A549 (cell line): ENCODE data around the gene SPEN. TPM values are rescaled to one million over a fixed set of nuclear protein-coding genes. Genes with fewer than 3 reads are reported as not detected.

Experiments
- ATAC-seq, 2 experiments: fragments of 200-7000 bp in 1 of 2; fragments of >200 bp in 1 of 2; cut with Nextera tagmentation in 1 of 2; cut with Tn5 transposase in 1 of 2; 3 replicates each; pipeline versions ENCODE4 v1.8.0 to v1.9.1; 2018 to 2020; ENCODE audit warnings: mild to moderate bottlenecking in 1 of 2, moderate library complexity in 1 of 2
- CTCF ChIA-PET: fragments of 300-600 bp; sonication (Branson Sonifier 250); formaldehyde crosslinking; extraction: SDS; loops from one replicate; lab custom pipeline; 2021; ENCODE audit warnings: antibody characterized with exemption, inconsistent platforms; lab: Yijun Ruan, JAX
- POLR2A ChIA-PET: fragments of 350-600 bp; formaldehyde crosslinking; extraction: SDS; loops from one replicate; lab custom pipeline; 2021; ENCODE audit warnings: antibody characterized with exemption, inconsistent platforms; lab: Yijun Ruan, JAX
- DNase-seq, 2 experiments: peaks; one replicate each; pipeline versions ENCODE4 v3.0.0 to v3.0.0-alpha.2; 2011 to 2016; ENCODE audit warnings: low read depth in 1 of 2, low spot score in 1 of 2
- FAIRE-seq: peaks from 2 replicates; lab custom pipeline; 2011; peaks lifted over from hg19 to GRCh38; lab: Jason Lieb, UNC
- H3K27ac ChIP-seq, 2 experiments: fragments of >200 bp; sonication (Bioruptor Twin); formaldehyde crosslinking; 3 replicates each; pipeline ENCODE4 v1.5.1; 2016 to 2017
- H3K4me1 ChIP-seq: fragments of >200 bp; sonication (Bioruptor Twin); formaldehyde crosslinking; 3 replicates; pipeline ENCODE4 v1.6.1; 2016
- H3K4me2 ChIP-seq: fragments of >200 bp; sonication (Bioruptor Twin); formaldehyde crosslinking; 3 replicates; pipeline ENCODE4 v1.6.1; 2016
- H3K4me3 ChIP-seq: fragments of >200 bp; sonication (Bioruptor Twin); formaldehyde crosslinking; 3 replicates; pipeline ENCODE4 v1.5.1; 2016
- H3K9me3 ChIP-seq: fragments of >200 bp; sonication (Bioruptor Twin); formaldehyde crosslinking; 3 replicates; pipeline ENCODE4 v1.6.1; 2016
- BHLHE40 ChIP-seq: IDR thresholded peaks from 2 replicates; pipeline ENCODE4 v1.6.1; 2012; ENCODE audit warnings: low read depth, low read length, inconsistent platforms
- CHD2 ChIP-seq: fragments of 150-350 bp; IDR thresholded peaks from 2 replicates; pipeline ENCODE4 v1.6.1; 2014; ENCODE audit warnings: low read length; ENCODE audit not compliant: partially characterized antibody
- FOSB ChIP-seq: fragments of 250-450 bp; sonication (Bioruptor Pico); IDR thresholded peaks from 2 replicates; pipeline ENCODE4 v1.5.0; 2020; ENCODE audit warnings: mild to moderate bottlenecking, moderate library complexity
- JUN ChIP-seq, 2 experiments: fragments of >200 bp; sonication (Bioruptor Twin); formaldehyde crosslinking; IDR thresholded peaks; 2 replicates in 1 of 2; 3 replicates in 1 of 2; pipeline ENCODE4 v1.6.1; 2016 to 2017
- JUNB ChIP-seq: fragments of >200 bp; sonication (Bioruptor Twin); formaldehyde crosslinking; IDR thresholded peaks from 2 replicates; pipeline ENCODE4 v1.6.1; 2016
- KDM5A ChIP-seq: fragments of 200-600 bp; sonication (generic); IDR thresholded peaks from 2 replicates; pipeline ENCODE4 v1.6.1; 2016; ENCODE audit warnings: antibody characterized with exemption, mild to moderate bottlenecking
- MYC ChIP-seq: IDR thresholded peaks from 2 replicates; pipeline ENCODE4 v1.6.1; 2012; ENCODE audit warnings: mild to moderate bottlenecking, inconsistent platforms, low read length, improper control_type of control experiment, borderline replicate concordance
- NFE2L2 ChIP-seq: fragments of 150-350 bp; conservative IDR thresholded peaks from 2 replicates; pipeline ENCODE4 v1.6.1; 2014; ENCODE audit warnings: low read length
- NR3C1 ChIP-seq: fragments of >200 bp; sonication (Bioruptor Twin); formaldehyde crosslinking; IDR thresholded peaks from 3 replicates; pipeline ENCODE4 v1.6.1; 2017
- PBX3 ChIP-seq: IDR thresholded peaks from 2 replicates; pipeline ENCODE4 v1.6.1; 2012
- POLR2A ChIP-seq: IDR thresholded peaks from 2 replicates; pipeline ENCODE4 v1.6.1; 2012; ENCODE audit warnings: mild to moderate bottlenecking, low read length
- RARB ChIP-seq: fragments of 250-450 bp; sonication (Bioruptor Pico); IDR thresholded peaks from 2 replicates; pipeline ENCODE4 v1.8.0; 2021; ENCODE audit warnings: mild to moderate bottlenecking, moderate library complexity
- RCOR1 ChIP-seq: fragments of 150-350 bp; IDR thresholded peaks from 2 replicates; pipeline ENCODE4 v1.6.1; 2014; ENCODE audit warnings: antibody characterized with exemption, low read length, low read depth
- RFX5 ChIP-seq: fragments of 450-650 bp; IDR thresholded peaks from 2 replicates; pipeline ENCODE4 v1.7.1; 2014; ENCODE audit warnings: antibody characterized with exemption, mild to moderate bottlenecking, moderate library complexity
- RNF2 ChIP-seq: fragments of 200-600 bp; sonication (generic); IDR thresholded peaks from 2 replicates; pipeline ENCODE4 v1.6.1; 2016; ENCODE audit warnings: low read depth, mild to moderate bottlenecking, antibody characterized with exemption, moderate library complexity, borderline replicate concordance
- SMC3 ChIP-seq: fragments of >200 bp; sonication (Bioruptor Twin); formaldehyde crosslinking; IDR thresholded peaks from 3 replicates; pipeline ENCODE4 v1.6.1; 2018; ENCODE audit warnings: inconsistent platforms
- WGBS: methylation state at CpG from one replicate; pipeline ENCODE4 v1.1.6; 2017; ENCODE audit errors: missing lambda C conversion rate; 5-methylcytosine and 5-hydroxymethylcytosine counted together
- polyA plus RNA-seq, 4 experiments: library from polyadenylated mRNA; depleted of rRNA in 3 of 4; stranded (reverse); fragments of >200 nt; fragmentation: RNase III in 1 of 4; extraction: RNeasy Plus Mini Kit Qiagen cat#74134 plus additional on column Dnase treatment in 1 of 4; gene quantifications; 2 replicates in 3 of 4; 3 replicates in 1 of 4; pipeline ENCODE4 v1.2.3, GENCODE V29; 2011 to 2017
- TF ChIP-seq, protein P1 (sequence below): fragments of 450-650 bp; IDR thresholded peaks from 2 replicates; pipeline ENCODE4 v1.6.1; 2014; ENCODE audit warnings: antibody characterized with exemption

Gene SPEN
- polyA plus RNA-seq, 2 of the 4 experiments (the other 2 are of a cell fraction), result 7.0 to 15.5 TPM

- ChIA-PET POLR2A (no interaction called here), CTCF (interaction anchor here (1.0 to 1.7 kb wide), 2 partner anchors 8 to 21 kb away, joined by 3 to 4 read pairs; no protein-coding TSS in a partner anchor)
- no peak overlapping the region for H3K27ac ChIP-seq
- no peak for FAIRE-seq
- peaks cover 24% of the 10 kb centered on the region for H3K4me1 ChIP-seq
- H3K4me3 ChIP-seq, result no peak overlapping the region
- no peak for DNase-seq
- ATAC-seq, result no peak
- TF ChIP-seq NFE2L2, result no peak
- TF ChIP-seq SMC3, result no peak
- H3K4me2 ChIP-seq, result no peak overlapping the region
- 91% methylated on average over 27 of the region's 39 CpGs for WGBS
- H3K9me3 ChIP-seq, result no peaks in the 10 kb centered on the region
Measured at GRCh38 chr1:15945011-15945831, 97.7 kb downstream of the SPEN start.

GRCh38 chr1:15945832-15946448 lies 98.4 kb downstream of the SPEN start:
- FAIRE-seq (no peak), ATAC-seq (no peak), DNase-seq (no peak)
- no peak overlapping the region for H3K4me2 ChIP-seq
- H3K9me3 ChIP-seq, result no peaks in the 10 kb centered on the region
- WGBS, result 97% methylated on average over 4 of the region's 17 CpGs
- H3K4me3 ChIP-seq, result no peak overlapping the region
- ChIA-PET CTCF (interaction anchor here (1.7 kb wide), 1 partner anchor 9 kb away, joined by 3 read pairs; no protein-coding TSS in a partner anchor), POLR2A (no interaction called here)
- no peak for TF ChIP-seq KDM5A
- TF ChIP-seq RNF2, result no peak
- H3K4me1 ChIP-seq, result peaks cover 28% of the 10 kb centered on the region
- no peak overlapping the region for H3K27ac ChIP-seq

DNA sequence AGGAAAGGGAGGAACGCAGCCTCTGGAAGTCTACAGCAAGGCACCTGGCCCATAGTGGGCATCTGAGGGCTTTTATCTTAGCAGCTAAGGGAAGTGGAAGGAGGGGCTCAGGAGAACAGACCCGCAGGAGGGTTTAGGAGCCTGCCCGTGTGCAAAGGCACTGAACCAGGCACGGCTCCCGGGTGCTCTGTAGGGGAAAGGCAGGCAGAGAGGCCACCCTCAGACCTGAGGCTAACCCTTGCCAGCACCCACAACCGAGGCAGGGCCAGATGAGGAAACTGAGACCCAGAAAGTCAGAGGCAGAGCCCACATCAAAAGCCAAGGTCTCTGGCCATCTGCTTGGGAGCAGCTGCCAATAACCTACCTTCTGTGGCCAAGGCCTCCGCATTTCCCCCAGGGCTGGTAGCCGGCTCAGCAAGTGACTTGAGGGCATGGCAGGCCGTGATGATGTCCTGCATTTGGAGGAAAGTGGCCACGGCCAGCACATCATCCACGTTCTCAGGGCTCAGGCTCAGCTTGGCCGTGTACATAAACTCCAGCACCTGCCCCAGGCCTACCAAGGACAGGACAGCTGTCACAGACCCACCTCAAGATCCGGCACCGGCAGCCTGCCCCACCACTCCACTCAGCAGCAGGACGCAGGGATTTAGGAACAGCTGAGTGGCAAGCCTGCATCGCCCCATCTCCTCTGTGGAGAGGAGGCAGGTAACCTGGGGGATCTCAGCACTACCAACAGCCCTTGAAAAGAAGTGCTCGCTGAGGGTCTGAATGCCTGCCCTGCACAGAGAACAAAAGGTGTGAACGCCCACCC lies 99.3 kb downstream of the SPEN start:
- ChIA-PET POLR2A (no interaction called here), CTCF (interaction anchor here (0.6 to 1.7 kb wide), 3 partner anchors 10 to 153 kb away, joined by 3 read pairs; no protein-coding TSS in a partner anchor)
- TF ChIP-seq PBX3 (no peak), MYC (no peak), KDM5A (no peak), POLR2A (no peak), FOSB (CRISPR knock-in tag) (no peak), RARB (CRISPR knock-in tag) (no peak), CHD2 (no peak), NR3C1 (no peak), RCOR1 (no peak), JUNB (no peak), BHLHE40 (no peak), JUN (IDR thresholded peaks at IDR 0.05) (no peak), RFX5 (no peak)
- TF ChIP-seq, protein P1, sequence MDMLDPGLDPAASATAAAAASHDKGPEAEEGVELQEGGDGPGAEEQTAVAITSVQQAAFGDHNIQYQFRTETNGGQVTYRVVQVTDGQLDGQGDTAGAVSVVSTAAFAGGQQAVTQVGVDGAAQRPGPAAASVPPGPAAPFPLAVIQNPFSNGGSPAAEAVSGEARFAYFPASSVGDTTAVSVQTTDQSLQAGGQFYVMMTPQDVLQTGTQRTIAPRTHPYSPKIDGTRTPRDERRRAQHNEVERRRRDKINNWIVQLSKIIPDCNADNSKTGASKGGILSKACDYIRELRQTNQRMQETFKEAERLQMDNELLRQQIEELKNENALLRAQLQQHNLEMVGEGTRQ, result no peak
- FAIRE-seq (no peak), ATAC-seq (no peak), DNase-seq (no peak)
- Histone ChIP-seq H3K4me2 (no peak overlapping the region), H3K4me3 (no peak overlapping the region), H3K4me1 (peaks cover 36% of the 10 kb centered on the region), H3K9me3 (no peaks in the 10 kb centered on the region), H3K27ac (no peak overlapping the region)
- WGBS, result 84% methylated on average over 12 of the region's 18 CpGs
